GM12878 (cell line): Measurements from ENCODE around the gene PIMREG. TPM values are rescaled to one million over a fixed set of nuclear protein-coding genes. Genes with fewer than 3 reads are reported as not detected.
A peak's percentile ranks its signal among the peaks of the same experiment; 100 is the strongest.

Source experiments
- CHD1 ChIP-seq: IDR thresholded peaks from 2 replicates; pipeline ENCODE4 v1.6.1; 2012; ENCODE audit warnings: low read depth, low read length, improper control_type of control experiment
- FOS ChIP-seq: IDR thresholded peaks from 3 replicates; pipeline ENCODE4 v1.6.1; 2011; ENCODE audit warnings: borderline replicate concordance; ENCODE audit not compliant: insufficient read length; ENCODE audit errors: extremely low read depth
- MXI1 ChIP-seq: fragments of 150-350 bp; IDR thresholded peaks from 2 replicates; pipeline ENCODE4 v1.6.1; 2011; ENCODE audit warnings: low read depth, mild to moderate bottlenecking, inconsistent platforms, low read length, improper control_type of control experiment
- NFYA ChIP-seq: IDR thresholded peaks from 2 replicates; pipeline ENCODE4 v1.6.1; 2011; ENCODE audit warnings: low read depth, mild to moderate bottlenecking, low read length, improper control_type of control experiment, borderline replicate concordance
- NR2F1 ChIP-seq: fragments of 450-650 bp; conservative IDR thresholded peaks from 2 replicates; pipeline ENCODE4 v1.6.1; 2017; ENCODE audit warnings: mild to moderate bottlenecking
- RAD51 ChIP-seq: fragments of 450-650 bp; IDR thresholded peaks from 2 replicates; pipeline ENCODE4 v1.6.1; 2016; ENCODE audit warnings: moderate library complexity, mild to moderate bottlenecking, inconsistent platforms
- SMAD1 ChIP-seq: fragments of 450-650 bp; IDR thresholded peaks from 2 replicates; pipeline ENCODE4 v1.6.1; 2018; ENCODE audit warnings: mild to moderate bottlenecking, low read depth; ENCODE audit not compliant: partially characterized antibody
- SUPT20H ChIP-seq: IDR thresholded peaks from 2 replicates; pipeline ENCODE4 v1.6.1; 2011; ENCODE audit warnings: low read depth, mild to moderate bottlenecking, low read length, moderate library complexity, borderline replicate concordance; ENCODE audit not compliant: control insufficient read depth
- TBL1XR1 ChIP-seq: IDR thresholded peaks from 2 replicates; pipeline ENCODE4 v1.6.1; 2012; ENCODE audit warnings: low read depth, low read length, improper control_type of control experiment
- TCF3 ChIP-seq: IDR thresholded peaks from 2 replicates; pipeline ENCODE4 v1.6.1; 2012; ENCODE audit warnings: low read depth, mild to moderate bottlenecking, low read length, borderline replicate concordance; ENCODE audit not compliant: insufficient read depth
- ZBED1 ChIP-seq: IDR thresholded peaks from 2 replicates; pipeline ENCODE4 v1.6.1; 2016; ENCODE audit warnings: borderline replicate concordance
- ZNF622 ChIP-seq: fragments of 450-650 bp; IDR thresholded peaks from 2 replicates; pipeline ENCODE4 v1.6.1; 2017; ENCODE audit warnings: mild to moderate bottlenecking, inconsistent platforms
- ZSCAN29 ChIP-seq: fragments of 450-650 bp; IDR thresholded peaks from 2 replicates; pipeline ENCODE4 v1.6.1; 2017; ENCODE audit warnings: mild to moderate bottlenecking, moderate library complexity
- polyA plus RNA-seq, 11 experiments: library from polyadenylated mRNA; depleted of rRNA in 4 of 11; unstranded in 6 of 11; stranded (reverse) in 5 of 11; fragments of >200 nt; fragmentation: Nextera tagmentation in 4 of 11; fragmentation: Illumina TruSeq in 1 of 11; extraction: Ambion mirVana in 4 of 11; extraction: Trizol in 1 of 11; gene quantifications; 1 replicate in 1 of 11; 2 replicates in 10 of 11; pipeline versions ENCODE4 v1.2.1 to v1.2.3, GENCODE V29; 2011 to 2016; ENCODE audit warnings: inconsistent platforms in 2 of 11, missing spikeins in 2 of 11, low read depth in 1 of 11
- total RNA-seq, 4 experiments: library from RNA; depleted of rRNA in 3 of 4; stranded (reverse); fragments of >200 nt in 3 of 4; fragmentation: Illumina TruSeq in 1 of 4; extraction: Trizol in 1 of 4; gene quantifications; 2 replicates each; pipeline versions ENCODE4 v1.2.1 to v1.2.3, GENCODE V29; 2013 to 2021
- TF ChIP-seq, protein P1 (sequence below): fragments of 450-650 bp; IDR thresholded peaks from 2 replicates; pipeline ENCODE4 v1.6.1; 2018; ENCODE audit warnings: mild to moderate bottlenecking, low read depth, moderate library complexity; ENCODE audit not compliant: partially characterized antibody
- TF ChIP-seq, protein P2 (sequence below): fragments of 450-650 bp; IDR thresholded peaks from 2 replicates; pipeline ENCODE4 v1.6.1; 2014; ENCODE audit warnings: mild to moderate bottlenecking
- TF ChIP-seq, protein P3 (sequence below): fragments of 450-650 bp; IDR thresholded peaks from 2 replicates; pipeline ENCODE4 v1.6.1; 2017; ENCODE audit warnings: mild to moderate bottlenecking, low read depth, inconsistent platforms; ENCODE audit not compliant: poor library complexity, severe bottlenecking
- TF ChIP-seq, protein P4 (sequence below): fragments of 450-650 bp; IDR thresholded peaks from 2 replicates; pipeline ENCODE4 v1.6.1; 2018; ENCODE audit warnings: borderline replicate concordance, mild to moderate bottlenecking; ENCODE audit not compliant: partially characterized antibody
- TF ChIP-seq, protein P5 (sequence below): fragments of 450-650 bp; IDR thresholded peaks from 2 replicates; pipeline ENCODE4 v1.6.1; 2016; ENCODE audit warnings: mild to moderate bottlenecking

PIMREG gene
- total and polyA plus RNA-seq, 10 of the 15 experiments (the other 5 are each of a cell fraction or from before 2014, with no cell fraction given): 2.8 to 35.8 (median 25.2) TPM

DNA sequence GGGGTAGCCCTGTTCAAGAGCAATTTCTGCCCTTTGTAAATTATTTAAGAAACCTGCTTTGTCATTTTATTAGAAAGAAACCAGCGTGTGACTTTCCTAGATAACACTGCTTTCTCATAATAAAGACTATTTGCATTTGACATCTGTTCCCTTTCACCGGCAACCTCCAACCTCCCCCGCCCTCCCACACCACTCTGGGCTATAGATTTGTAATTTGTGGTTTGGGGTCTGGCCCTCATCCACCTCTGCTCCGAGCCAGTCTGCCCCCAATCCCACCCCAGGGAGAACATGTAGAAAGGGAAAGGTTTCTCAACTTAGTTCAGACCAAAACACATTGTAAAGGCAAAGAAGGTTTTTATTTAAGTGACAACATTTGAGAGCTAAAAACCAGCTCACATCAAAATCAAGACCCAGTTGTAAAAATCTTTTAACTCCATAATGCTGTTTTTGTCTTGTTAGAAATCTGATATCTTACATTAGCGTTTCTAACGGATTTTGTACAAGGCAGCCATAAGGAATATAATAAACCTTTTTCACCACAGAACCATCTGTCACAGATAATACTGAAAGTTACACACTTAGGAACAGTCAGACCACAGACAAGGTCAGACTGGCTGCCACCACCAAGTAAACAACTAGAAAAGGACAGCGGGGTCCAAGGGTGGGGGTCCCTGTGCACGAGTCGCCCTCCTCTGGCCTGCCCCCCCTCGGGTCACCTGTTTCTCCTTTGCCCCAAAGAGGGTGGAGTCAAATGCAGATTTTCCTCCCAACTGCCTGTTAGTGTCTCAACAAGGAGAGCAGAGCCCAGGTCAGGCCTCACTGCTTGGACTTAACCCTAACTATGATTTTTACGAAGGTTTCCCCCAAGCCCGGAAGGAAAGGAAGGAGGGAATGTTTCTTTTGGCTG lies 6.9 kb downstream of the PIMREG start (continued):
- TF ChIP-seq TBL1XR1: 0 out of 2 replicates have a peak, but pooled peaks have one; percentile 62
- TF ChIP-seq ZNF622: no peak
- TF ChIP-seq SUPT20H: no peak
- TF ChIP-seq, protein P1, sequence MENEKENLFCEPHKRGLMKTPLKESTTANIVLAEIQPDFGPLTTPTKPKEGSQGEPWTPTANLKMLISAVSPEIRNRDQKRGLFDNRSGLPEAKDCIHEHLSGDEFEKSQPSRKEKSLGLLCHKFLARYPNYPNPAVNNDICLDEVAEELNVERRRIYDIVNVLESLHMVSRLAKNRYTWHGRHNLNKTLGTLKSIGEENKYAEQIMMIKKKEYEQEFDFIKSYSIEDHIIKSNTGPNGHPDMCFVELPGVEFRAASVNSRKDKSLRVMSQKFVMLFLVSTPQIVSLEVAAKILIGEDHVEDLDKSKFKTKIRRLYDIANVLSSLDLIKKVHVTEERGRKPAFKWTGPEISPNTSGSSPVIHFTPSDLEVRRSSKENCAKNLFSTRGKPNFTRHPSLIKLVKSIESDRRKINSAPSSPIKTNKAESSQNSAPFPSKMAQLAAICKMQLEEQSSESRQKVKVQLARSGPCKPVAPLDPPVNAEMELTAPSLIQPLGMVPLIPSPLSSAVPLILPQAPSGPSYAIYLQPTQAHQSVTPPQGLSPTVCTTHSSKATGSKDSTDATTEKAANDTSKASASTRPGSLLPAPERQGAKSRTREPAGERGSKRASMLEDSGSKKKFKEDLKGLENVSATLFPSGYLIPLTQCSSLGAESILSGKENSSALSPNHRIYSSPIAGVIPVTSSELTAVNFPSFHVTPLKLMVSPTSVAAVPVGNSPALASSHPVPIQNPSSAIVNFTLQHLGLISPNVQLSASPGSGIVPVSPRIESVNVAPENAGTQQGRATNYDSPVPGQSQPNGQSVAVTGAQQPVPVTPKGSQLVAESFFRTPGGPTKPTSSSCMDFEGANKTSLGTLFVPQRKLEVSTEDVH: no peak
- TF ChIP-seq MXI1: no peak
- no peak for TF ChIP-seq CHD1
- TF ChIP-seq, protein P2, sequence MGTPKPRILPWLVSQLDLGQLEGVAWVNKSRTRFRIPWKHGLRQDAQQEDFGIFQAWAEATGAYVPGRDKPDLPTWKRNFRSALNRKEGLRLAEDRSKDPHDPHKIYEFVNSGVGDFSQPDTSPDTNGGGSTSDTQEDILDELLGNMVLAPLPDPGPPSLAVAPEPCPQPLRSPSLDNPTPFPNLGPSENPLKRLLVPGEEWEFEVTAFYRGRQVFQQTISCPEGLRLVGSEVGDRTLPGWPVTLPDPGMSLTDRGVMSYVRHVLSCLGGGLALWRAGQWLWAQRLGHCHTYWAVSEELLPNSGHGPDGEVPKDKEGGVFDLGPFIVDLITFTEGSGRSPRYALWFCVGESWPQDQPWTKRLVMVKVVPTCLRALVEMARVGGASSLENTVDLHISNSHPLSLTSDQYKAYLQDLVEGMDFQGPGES: no peak
- TF ChIP-seq, protein P3, sequence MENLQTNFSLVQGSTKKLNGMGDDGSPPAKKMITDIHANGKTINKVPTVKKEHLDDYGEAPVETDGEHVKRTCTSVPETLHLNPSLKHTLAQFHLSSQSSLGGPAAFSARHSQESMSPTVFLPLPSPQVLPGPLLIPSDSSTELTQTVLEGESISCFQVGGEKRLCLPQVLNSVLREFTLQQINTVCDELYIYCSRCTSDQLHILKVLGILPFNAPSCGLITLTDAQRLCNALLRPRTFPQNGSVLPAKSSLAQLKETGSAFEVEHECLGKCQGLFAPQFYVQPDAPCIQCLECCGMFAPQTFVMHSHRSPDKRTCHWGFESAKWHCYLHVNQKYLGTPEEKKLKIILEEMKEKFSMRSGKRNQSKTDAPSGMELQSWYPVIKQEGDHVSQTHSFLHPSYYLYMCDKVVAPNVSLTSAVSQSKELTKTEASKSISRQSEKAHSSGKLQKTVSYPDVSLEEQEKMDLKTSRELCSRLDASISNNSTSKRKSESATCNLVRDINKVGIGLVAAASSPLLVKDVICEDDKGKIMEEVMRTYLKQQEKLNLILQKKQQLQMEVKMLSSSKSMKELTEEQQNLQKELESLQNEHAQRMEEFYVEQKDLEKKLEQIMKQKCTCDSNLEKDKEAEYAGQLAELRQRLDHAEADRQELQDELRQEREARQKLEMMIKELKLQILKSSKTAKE: peak; percentile 30
- TF ChIP-seq TCF3: peak; percentile 49; the same call in 1 of the 2 replicates
- TF ChIP-seq ZBED1: 0 out of 2 replicates have a peak, but pooled peaks have one; percentile 51
- 0 out of 2 replicates have a peak, but pooled peaks have one; percentile 15 for TF ChIP-seq NR2F1
- TF ChIP-seq RAD51: peak; percentile 60
- TF ChIP-seq FOS: no peak
- no peak for TF ChIP-seq SMAD1
- no peak for TF ChIP-seq ZSCAN29
- TF ChIP-seq, protein P4, sequence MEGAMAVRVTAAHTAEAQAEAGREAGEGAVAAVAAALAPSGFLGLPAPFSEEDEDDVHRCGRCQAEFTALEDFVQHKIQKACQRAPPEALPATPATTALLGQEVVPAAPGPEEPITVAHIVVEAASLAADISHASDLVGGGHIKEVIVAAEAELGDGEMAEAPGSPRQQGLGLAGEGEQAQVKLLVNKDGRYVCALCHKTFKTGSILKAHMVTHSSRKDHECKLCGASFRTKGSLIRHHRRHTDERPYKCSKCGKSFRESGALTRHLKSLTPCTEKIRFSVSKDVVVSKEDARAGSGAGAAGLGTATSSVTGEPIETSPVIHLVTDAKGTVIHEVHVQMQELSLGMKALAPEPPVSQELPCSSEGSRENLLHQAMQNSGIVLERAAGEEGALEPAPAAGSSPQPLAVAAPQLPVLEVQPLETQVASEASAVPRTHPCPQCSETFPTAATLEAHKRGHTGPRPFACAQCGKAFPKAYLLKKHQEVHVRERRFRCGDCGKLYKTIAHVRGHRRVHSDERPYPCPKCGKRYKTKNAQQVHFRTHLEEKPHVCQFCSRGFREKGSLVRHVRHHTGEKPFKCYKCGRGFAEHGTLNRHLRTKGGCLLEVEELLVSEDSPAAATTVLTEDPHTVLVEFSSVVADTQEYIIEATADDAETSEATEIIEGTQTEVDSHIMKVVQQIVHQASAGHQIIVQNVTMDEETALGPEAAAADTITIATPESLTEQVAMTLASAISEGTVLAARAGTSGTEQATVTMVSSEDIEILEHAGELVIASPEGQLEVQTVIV: no peak
- no peak for TF ChIP-seq NFYA
- TF ChIP-seq, protein P5, sequence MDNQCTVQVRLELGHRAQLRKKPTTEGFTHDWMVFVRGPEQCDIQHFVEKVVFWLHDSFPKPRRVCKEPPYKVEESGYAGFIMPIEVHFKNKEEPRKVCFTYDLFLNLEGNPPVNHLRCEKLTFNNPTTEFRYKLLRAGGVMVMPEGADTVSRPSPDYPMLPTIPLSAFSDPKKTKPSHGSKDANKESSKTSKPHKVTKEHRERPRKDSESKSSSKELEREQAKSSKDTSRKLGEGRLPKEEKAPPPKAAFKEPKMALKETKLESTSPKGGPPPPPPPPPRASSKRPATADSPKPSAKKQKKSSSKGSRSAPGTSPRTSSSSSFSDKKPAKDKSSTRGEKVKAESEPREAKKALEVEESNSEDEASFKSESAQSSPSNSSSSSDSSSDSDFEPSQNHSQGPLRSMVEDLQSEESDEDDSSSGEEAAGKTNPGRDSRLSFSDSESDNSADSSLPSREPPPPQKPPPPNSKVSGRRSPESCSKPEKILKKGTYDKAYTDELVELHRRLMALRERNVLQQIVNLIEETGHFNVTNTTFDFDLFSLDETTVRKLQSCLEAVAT: no peak
